Measurements from ENCODE around the gene CYP2D6.

CYP2D6 gene

GRCh38 chr22:42167066-42167465, 36.5 kb upstream of the CYP2D6 start:
- H3K4me2 ChIP-seq (ENCODE audit: insufficient read depth, low read length): no peak overlapping the region
- H2AFZ ChIP-seq (ENCODE audit: low read depth, low read length): no peak overlapping the region
- peaks cover 87% of the 10 kb centered on the region for H3K36me3 ChIP-seq (ENCODE audit: insufficient read depth, low read length)
- H3K4me3 ChIP-seq (ENCODE audit: low read depth in 1 of 2, low read length in 2 of 2): no peak overlapping the region
- H3K27me3 ChIP-seq (ENCODE audit: insufficient read depth, low read length, poor library complexity): no peaks in the 10 kb centered on the region
- ATAC-seq (ENCODE audit: insufficient read depth, low read depth): no peak
- H3K9me3 ChIP-seq (ENCODE audit: insufficient read depth, low read length, severe bottlenecking): no peaks in the 10 kb centered on the region
- no peak for DNase-seq
- H3K27ac ChIP-seq (ENCODE audit: low read length): no peak overlapping the region
- TF ChIP-seq, protein P1, sequence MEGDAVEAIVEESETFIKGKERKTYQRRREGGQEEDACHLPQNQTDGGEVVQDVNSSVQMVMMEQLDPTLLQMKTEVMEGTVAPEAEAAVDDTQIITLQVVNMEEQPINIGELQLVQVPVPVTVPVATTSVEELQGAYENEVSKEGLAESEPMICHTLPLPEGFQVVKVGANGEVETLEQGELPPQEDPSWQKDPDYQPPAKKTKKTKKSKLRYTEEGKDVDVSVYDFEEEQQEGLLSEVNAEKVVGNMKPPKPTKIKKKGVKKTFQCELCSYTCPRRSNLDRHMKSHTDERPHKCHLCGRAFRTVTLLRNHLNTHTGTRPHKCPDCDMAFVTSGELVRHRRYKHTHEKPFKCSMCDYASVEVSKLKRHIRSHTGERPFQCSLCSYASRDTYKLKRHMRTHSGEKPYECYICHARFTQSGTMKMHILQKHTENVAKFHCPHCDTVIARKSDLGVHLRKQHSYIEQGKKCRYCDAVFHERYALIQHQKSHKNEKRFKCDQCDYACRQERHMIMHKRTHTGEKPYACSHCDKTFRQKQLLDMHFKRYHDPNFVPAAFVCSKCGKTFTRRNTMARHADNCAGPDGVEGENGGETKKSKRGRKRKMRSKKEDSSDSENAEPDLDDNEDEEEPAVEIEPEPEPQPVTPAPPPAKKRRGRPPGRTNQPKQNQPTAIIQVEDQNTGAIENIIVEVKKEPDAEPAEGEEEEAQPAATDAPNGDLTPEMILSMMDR (IDR thresholded peaks at IDR 0.05; ENCODE audit: borderline replicate concordance, extremely low read depth, low read length, poor library complexity, severe bottlenecking): no peak
- no peak for TF ChIP-seq EZH2 (IDR thresholded peaks at IDR 0.05; ENCODE audit: borderline replicate concordance, low read depth, low read length, severe bottlenecking)
- peaks cover 61% of the 10 kb centered on the region for H4K20me1 ChIP-seq (ENCODE audit: insufficient read depth, low read length)
- H3K4me1 ChIP-seq (ENCODE audit: insufficient read depth, low read length): no peaks in the 10 kb centered on the region
- no peak overlapping the region for H3K9ac ChIP-seq (ENCODE audit: low read depth, low read length)
- peaks cover 43% of the 10 kb centered on the region for H3K79me2 ChIP-seq (ENCODE audit: insufficient read depth, low read length)

GRCh38 chr22:42164901-42165300, 34.3 kb upstream of the CYP2D6 start:
- TF ChIP-seq, protein P1 (IDR thresholded peaks at IDR 0.05; ENCODE audit: borderline replicate concordance, extremely low read depth, low read length, poor library complexity, severe bottlenecking): no peak
- TF ChIP-seq EZH2 (IDR thresholded peaks at IDR 0.05; ENCODE audit: borderline replicate concordance, low read depth, low read length, severe bottlenecking): no peak
- no peak overlapping the region for H3K27ac ChIP-seq (ENCODE audit: low read length)
- H3K4me1 ChIP-seq (ENCODE audit: insufficient read depth, low read length): no peaks in the 10 kb centered on the region
- no peak overlapping the region for H3K4me3 ChIP-seq (ENCODE audit: low read depth in 1 of 2, low read length in 2 of 2)
- ATAC-seq (ENCODE audit: insufficient read depth, low read depth) (no peak), DNase-seq (no peak)
- no peak overlapping the region for H2AFZ ChIP-seq (ENCODE audit: low read depth, low read length)
- peaks cover 51% of the 10 kb centered on the region for H4K20me1 ChIP-seq (ENCODE audit: insufficient read depth, low read length)
- H3K9ac ChIP-seq (ENCODE audit: low read depth, low read length): no peak overlapping the region
- peaks cover 81% of the 10 kb centered on the region for H3K36me3 ChIP-seq (ENCODE audit: insufficient read depth, low read length)
- no peaks in the 10 kb centered on the region for H3K27me3 ChIP-seq (ENCODE audit: insufficient read depth, low read length, poor library complexity)
- no peak overlapping the region for H3K4me2 ChIP-seq (ENCODE audit: insufficient read depth, low read length)
- no peaks in the 10 kb centered on the region for H3K9me3 ChIP-seq (ENCODE audit: insufficient read depth, low read length, severe bottlenecking)
- H3K79me2 ChIP-seq (ENCODE audit: insufficient read depth, low read length): peaks cover 23% of the 10 kb centered on the region

GRCh38 chr22:42163515-42163914, 32.9 kb upstream of the CYP2D6 start:
- Histone ChIP-seq H4K20me1 (ENCODE audit: insufficient read depth, low read length) (peaks cover 40% of the 10 kb centered on the region), H3K27me3 (ENCODE audit: insufficient read depth, low read length, poor library complexity) (no peaks in the 10 kb centered on the region), H3K9me3 (ENCODE audit: insufficient read depth, low read length, severe bottlenecking) (no peaks in the 10 kb centered on the region), H3K36me3 (ENCODE audit: insufficient read depth, low read length) (peaks cover 79% of the 10 kb centered on the region), H3K27ac (ENCODE audit: low read length) (no peak overlapping the region), H3K4me1 (ENCODE audit: insufficient read depth, low read length) (no peaks in the 10 kb centered on the region), H3K9ac (ENCODE audit: low read depth, low read length) (no peak overlapping the region), H3K79me2 (ENCODE audit: insufficient read depth, low read length) (peaks cover 17% of the 10 kb centered on the region), H3K4me2 (ENCODE audit: insufficient read depth, low read length) (no peak overlapping the region), H2AFZ (ENCODE audit: low read depth, low read length) (no peak overlapping the region), H3K4me3 (ENCODE audit: low read depth in 1 of 2, low read length in 2 of 2) (no peak overlapping the region)
- no peak for ATAC-seq (ENCODE audit: insufficient read depth, low read depth)
- no peak for DNase-seq
- TF ChIP-seq EZH2 (IDR thresholded peaks at IDR 0.05; ENCODE audit: borderline replicate concordance, low read depth, low read length, severe bottlenecking): no peak
- TF ChIP-seq, protein P1 (IDR thresholded peaks at IDR 0.05; ENCODE audit: borderline replicate concordance, extremely low read depth, low read length, poor library complexity, severe bottlenecking): no peak
